Measurements from ENCODE around the gene CCKAR.

CCKAR gene

DNA sequence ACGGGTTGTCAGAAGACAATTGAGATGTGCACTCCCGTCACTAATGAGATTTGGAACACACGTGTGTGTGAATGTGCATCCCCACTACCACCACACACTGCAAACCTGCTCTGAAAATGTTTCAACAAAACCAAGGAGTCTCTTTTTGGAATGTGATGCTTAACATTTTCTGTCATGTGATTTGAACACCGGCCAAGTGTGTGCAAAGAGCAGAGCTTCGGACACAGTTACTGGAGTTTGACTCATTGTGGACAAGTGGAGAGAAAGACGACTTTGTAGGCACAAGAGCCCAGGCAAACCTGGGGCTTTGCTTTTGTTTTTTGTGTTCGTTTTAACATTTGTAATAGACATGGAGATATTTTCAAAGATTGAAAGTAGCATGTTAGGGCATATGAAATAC lies 49.2 kb downstream of the CCKAR start:
- DNase-seq (ENCODE audit: low spot score in 2 of 2), result no peak
- in situ Hi-C loops (cut with MboI; ENCODE audit: low sequenced_read_pairs), result no loop called here
- Histone ChIP-seq H3K36me3 (replicated peaks) (no peaks in the 10 kb centered on the region), H3K4me3 (no peak overlapping the region), H3K27me3 (ENCODE audit: low read depth) (no peaks in the 10 kb centered on the region), H3K4me1 (no peaks in the 10 kb centered on the region), H3K9me3 (no peaks in the 10 kb centered on the region)

DNA sequence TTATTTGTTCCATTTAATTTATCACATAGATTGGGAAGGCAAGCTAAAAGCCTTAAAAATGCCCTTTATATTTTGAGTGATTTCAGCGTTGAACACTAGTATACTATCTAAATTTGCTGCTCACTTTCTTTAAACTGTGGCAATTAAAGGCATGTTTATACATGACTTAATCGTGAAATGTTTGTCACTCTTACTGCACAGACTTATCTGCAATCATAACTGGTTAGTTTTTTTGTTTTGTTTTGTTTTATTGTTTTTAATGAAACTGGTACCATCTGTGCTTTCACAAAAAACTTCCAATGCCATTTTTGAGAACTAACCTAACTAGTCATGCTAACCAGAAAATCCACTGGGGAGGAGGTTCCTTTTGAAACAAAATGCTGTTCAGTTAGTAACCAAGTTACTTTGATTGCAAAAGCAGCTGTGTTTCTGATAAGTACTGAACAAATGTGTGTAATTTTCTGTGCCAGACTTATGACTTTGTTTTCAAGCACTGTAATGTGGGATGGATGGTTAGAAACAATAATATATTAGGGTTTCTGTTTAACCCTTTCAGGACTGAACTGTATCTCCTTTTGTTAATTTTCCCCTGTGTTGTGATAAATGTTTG lies 56.1 kb downstream of the CCKAR start:
- H3K4me1 ChIP-seq, result peaks cover 5% of the 10 kb centered on the region
- H3K27me3 ChIP-seq (ENCODE audit: low read depth), result no peaks in the 10 kb centered on the region
- H3K9me3 ChIP-seq, result no peaks in the 10 kb centered on the region
- H3K4me3 ChIP-seq, result no peak overlapping the region
- peaks cover 24% of the 10 kb centered on the region for H3K36me3 ChIP-seq (replicated peaks)
- in situ Hi-C loops (cut with MboI; ENCODE audit: low sequenced_read_pairs), result no loop called here
- no peak for DNase-seq (ENCODE audit: low spot score in 2 of 2)

DNA sequence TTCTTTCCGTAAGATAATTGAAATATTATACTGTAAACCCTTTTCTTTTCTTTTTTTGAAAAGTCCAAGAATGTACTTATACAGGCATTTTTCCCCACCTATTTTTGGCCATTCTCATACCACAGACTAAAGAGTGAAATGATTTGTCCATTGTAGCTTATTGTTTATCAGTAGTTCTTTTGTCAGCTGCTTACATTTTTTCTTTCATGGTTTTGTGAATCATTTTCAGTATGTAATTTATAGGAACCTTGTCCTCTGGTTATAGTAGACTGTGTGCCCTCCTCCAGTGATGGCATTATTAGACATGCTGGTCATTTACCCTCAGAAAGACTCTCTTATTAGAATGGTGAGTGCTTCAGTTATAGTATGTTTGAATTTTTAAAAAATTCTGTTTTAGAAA lies 56.7 kb downstream of the CCKAR start:
- Histone ChIP-seq H3K4me3 (no peak overlapping the region), H3K4me1 (peaks cover 5% of the 10 kb centered on the region), H3K36me3 (replicated peaks) (peaks cover 30% of the 10 kb centered on the region), H3K9me3 (no peaks in the 10 kb centered on the region), H3K27me3 (ENCODE audit: low read depth) (no peaks in the 10 kb centered on the region)
- in situ Hi-C loops (cut with MboI; ENCODE audit: low sequenced_read_pairs), result no loop called here
- DNase-seq (ENCODE audit: low spot score in 2 of 2), result no peak

DNA sequence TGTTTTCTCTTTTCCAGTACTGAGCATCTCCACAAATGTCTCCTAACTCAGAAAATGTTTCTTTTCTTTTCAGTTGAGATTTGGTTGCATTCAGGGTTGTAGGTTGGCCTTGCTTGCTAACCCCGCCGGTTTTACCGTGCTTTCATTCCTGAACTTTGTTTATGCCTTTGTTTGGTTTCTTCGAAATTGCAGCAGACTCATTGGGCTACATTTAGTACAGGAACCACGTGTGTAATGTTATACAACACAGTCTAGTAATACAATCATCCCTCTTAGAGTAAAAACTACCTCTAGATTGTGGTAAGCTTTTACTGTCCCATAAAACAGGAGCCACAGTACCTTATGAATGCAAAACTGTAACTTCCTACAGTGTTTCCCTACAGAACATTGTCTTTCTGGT lies 57.9 kb downstream of the CCKAR start:
- Histone ChIP-seq H3K4me3 (no peak overlapping the region), H3K36me3 (replicated peaks) (peaks cover 31% of the 10 kb centered on the region), H3K27me3 (ENCODE audit: low read depth) (no peaks in the 10 kb centered on the region), H3K4me1 (peaks cover 5% of the 10 kb centered on the region), H3K9me3 (no peaks in the 10 kb centered on the region)
- in situ Hi-C loops (cut with MboI; ENCODE audit: low sequenced_read_pairs), result no loop called here
- no peak for DNase-seq (ENCODE audit: low spot score in 2 of 2)

DNA sequence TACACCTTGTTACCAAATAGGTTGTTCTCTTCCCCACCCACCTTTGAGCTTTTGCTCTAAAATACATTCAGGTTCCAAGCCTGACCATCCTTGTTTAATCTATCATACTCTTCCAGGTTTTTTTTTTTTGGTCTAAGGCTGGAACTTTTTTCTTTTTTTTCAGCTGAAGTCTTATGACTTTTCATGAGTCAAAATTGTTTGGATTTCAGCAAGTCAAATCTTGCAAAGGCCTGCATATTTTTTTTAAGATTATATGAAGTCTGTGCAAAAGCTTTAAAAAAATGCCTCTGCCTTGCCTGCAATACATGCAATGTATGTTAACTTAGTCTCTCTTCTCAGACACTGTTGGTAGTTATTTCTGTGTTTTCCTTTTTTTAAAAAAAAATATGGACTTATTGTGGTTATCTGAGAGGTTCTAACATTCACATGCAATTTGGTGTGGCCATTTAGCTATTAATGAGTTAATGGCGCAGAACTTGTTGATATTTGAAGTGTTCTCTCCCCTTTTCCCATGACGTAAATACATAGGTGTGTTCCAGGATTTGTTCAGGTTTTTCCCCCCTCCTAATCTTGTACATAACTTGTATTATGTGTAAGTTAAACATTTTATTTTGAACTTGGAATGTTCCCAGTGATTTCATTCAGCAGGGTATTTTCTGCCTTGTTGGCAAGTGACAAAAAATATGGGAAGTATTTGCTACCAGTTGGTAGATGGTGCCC lies 58.7 kb downstream of the CCKAR start:
- peaks cover 31% of the 10 kb centered on the region for H3K36me3 ChIP-seq (replicated peaks)
- in situ Hi-C loops (cut with MboI; ENCODE audit: low sequenced_read_pairs), result no loop called here
- no peak for DNase-seq (ENCODE audit: low spot score in 2 of 2)

More for the DNA sequence above, 58.7 kb downstream of the CCKAR start:
- H3K4me3 ChIP-seq, result no peak overlapping the region
- no peaks in the 10 kb centered on the region for H3K27me3 ChIP-seq (ENCODE audit: low read depth)
- H3K9me3 ChIP-seq, result no peaks in the 10 kb centered on the region
- peaks cover 5% of the 10 kb centered on the region for H3K4me1 ChIP-seq

All from HAP-1 (cell line).